Fibroblast of pulmonary artery (primary cell): ENCODE results near the gene THRA.
A peak's percentile ranks its signal among the peaks of the same experiment; 100 is the strongest.

ENCODE experiments used
- DNase-seq: peaks from one replicate; pipeline ENCODE4 v3.0.0-alpha.2; 2010; ENCODE audit warnings: low read depth
- H3K4me3 ChIP-seq: replicated peaks from 2 replicates; pipeline ENCODE4 v1.5.1; 2011; ENCODE audit warnings: low read depth, mild to moderate bottlenecking, control low read depth, low read length, moderate library complexity
- TF ChIP-seq, protein P1 (sequence below): IDR thresholded peaks from 2 replicates; pipeline ENCODE4 v1.5.1; 2011; ENCODE audit warnings: mild to moderate bottlenecking, control low read depth, low read length, inconsistent platforms; ENCODE audit errors: missing control alignments

THRA gene

DNA sequence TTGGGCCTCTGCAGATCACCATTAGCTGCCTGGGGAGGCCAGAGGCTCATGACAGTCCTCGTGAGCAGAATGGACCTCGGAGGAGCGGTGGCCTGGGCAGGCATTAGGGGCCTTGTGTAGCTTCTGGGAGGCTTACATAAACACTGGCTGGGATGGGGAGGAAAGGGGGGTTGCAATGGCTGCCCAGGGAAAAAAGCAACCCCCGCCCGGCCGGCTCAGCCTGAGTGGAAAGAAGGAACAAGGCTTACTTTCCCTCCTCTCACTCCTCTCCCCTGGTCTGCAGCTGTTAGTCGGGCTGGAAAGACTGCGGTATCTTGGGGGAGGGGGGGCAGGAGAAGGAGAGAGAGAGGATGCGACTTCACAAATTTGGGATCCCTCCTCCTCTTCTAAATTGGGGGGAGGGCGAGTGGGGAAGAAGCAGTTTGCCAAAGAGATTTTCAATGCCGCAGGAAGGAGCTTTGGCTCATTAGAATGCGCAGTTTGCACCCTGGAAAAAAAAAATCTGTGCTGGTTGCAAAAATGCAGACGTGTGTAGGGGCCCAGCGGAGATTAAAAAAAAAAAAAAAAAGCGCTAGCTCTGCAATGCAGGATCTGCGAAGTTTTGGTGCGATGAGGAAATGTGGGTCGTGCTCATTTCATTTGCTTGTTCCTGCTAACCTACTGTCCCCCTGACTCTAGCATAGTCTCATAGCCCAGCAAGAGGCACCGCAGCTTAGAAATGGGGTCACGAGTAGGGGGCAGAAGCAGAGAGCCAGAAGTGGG lies 44.2 kb downstream of the THRA start:
- TF ChIP-seq, protein P1, sequence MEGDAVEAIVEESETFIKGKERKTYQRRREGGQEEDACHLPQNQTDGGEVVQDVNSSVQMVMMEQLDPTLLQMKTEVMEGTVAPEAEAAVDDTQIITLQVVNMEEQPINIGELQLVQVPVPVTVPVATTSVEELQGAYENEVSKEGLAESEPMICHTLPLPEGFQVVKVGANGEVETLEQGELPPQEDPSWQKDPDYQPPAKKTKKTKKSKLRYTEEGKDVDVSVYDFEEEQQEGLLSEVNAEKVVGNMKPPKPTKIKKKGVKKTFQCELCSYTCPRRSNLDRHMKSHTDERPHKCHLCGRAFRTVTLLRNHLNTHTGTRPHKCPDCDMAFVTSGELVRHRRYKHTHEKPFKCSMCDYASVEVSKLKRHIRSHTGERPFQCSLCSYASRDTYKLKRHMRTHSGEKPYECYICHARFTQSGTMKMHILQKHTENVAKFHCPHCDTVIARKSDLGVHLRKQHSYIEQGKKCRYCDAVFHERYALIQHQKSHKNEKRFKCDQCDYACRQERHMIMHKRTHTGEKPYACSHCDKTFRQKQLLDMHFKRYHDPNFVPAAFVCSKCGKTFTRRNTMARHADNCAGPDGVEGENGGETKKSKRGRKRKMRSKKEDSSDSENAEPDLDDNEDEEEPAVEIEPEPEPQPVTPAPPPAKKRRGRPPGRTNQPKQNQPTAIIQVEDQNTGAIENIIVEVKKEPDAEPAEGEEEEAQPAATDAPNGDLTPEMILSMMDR, result no peak
- peak; percentile 31 for DNase-seq
- no peak overlapping the region for H3K4me3 ChIP-seq

DNA sequence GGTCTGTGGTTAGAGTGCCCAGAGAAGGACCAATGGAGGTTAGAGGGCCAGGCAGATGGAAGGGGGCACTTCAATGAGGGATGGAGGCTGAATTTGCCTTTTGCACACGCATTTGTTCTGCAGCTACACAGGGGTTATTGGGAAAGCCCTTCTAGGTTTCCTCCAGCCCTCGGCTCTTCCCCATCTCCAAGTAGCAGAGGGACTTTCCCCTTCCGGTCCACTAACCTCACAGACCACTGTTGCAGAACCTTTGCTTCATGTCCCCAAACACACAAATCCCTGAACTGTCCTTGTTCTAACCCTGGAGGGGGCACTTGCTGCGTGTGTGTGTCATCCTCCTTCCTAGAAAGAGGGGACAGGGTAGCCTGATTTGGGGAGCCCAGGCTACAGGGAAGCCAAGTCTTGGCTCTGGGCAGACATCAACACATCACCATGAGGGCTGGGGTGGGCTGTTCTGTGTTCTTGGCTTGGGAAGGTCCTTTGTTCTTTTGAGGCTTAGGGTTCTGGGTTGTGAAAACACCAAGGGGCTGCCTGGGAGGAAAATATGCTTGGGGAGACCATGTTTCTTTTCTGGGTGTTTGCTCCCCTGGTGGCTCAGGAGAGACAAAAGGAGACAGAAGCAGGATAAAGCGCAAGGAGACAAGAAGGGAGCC lies 44.9 kb downstream of the THRA start:
- DNase-seq, result peak; percentile 24
- TF ChIP-seq, protein P1, result no peak
- no peak overlapping the region for H3K4me3 ChIP-seq

DNA sequence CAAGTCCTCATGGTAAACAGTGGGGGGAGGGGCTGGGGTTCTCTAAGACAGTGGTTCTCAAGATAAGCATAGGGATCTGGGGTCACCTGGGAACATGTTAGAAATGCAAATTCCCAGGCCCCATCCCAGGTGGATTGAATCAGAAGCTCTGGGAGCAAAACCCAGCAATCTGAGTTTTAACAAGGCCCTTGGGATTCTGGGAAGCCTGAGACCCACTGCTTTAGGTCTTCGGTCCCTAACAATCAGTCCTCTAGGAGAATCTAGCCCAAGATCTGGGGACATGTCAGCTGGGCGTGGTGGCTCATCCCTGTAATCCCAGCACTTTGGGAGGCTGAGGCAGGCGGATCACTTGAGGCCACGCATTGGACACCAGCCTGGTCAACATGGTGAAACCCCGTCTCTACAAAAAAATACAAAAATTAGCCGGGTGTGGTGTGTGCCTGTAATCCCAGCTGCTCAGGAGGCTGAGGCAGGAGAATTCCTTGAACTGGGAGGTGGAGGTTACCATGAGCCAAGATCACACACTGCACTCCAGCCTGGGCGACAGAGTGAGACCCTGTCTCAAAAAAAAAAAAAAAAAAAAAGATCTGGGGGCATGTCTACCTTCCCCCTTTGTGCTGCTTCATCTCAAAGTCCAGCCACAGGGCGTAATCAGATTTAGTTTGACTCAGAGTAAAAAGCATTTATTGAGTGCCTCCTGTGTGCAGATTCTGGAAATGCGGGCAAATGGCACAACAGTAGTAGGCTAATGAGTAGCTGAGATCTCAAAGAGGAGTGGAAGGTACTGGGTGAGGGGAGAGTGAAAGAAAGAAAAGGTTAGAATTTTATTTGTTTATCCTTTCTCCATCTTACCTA lies 46.4 kb downstream of the THRA start:
- no peak overlapping the region for H3K4me3 ChIP-seq
- no peak for DNase-seq
- TF ChIP-seq, protein P1, result peak; percentile 23

DNA sequence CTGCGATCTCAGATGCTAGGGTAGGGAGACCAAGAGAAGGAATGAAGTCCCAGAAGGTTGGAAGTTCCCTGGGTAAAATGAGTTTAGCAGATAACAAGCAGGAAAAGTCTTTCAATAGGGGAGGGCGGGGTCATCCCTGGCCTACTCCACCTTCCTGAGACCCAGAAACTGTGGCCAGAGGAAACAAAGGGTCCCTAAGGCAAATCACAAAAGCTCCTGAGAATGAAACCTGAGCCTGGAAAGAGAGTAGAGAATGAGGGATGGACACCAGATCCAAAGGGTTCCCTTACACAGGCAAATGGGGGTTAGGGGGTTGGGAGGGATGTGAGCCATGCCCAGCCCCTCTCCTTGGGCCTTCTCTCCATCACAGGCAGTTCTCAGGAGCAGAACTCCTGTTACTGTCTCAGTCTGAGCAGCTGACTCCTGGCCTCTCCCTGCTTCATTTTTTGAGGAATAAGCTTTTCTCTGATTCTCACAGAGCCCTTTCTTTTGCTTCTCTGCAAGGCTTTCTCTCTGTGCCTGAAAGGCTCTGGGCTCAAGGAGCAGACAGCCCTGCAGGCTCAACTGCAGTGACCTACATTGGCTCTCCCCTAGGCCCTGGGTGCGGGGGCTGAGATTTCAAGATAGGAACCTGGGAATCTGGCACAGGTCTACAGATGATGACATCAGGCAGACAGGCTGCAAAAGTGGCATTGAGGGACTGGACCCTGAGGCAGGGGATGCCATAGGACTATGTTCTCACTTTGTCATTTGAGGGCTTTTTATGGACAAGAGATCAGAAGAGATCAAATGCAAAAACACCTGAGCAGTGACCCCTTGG lies 47.5 kb downstream of the THRA start:
- DNase-seq, result no peak
- TF ChIP-seq, protein P1, result no peak
- H3K4me3 ChIP-seq, result no peak overlapping the region

DNA sequence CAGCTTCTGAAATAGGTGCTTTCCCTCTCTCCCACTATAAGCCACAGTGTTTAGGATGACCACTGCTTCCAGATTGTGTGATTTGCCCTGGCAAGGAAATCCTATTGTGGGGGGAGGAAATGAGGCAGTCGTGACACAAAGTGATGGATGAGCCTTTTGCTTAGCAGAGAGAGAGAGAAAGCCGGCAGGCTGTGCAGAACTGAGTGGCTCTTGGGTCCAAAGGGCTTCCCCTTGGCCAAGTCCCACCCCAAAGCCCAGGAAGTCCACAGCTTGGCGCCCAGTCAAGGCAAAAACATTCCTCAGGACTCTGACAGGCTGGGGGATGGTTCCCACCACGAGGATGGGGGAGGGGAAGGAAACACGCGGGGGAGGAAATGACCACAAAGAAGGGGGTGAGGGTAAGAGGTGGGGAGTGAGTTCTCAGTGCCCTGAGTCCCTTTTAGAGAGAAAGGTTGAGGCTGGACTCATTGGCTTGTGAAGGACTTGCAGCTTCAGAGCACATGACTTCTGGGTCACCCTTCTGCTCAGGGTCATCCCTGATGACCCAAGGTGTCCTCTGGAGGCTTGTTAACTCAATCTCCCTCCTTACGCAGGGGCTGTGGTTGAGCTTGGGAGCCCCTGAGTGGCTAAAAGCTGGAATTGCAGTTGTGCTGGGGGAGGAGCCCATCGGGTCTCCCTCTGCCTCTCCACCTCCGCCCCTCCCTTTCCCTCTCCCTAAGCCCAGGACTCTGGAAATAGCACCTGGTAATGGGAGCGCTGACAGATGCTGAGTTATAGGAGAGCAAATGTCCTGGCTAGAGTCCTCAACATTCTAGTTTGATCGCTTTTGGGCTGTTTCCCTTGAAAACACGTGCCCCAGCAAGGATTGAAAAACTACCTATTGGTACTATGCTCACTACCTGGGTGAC lies 48.7 kb downstream of the THRA start:
- TF ChIP-seq, protein P1, result peak; percentile 71
- no peak overlapping the region for H3K4me3 ChIP-seq
- peak; percentile 99 for DNase-seq
